ENCODE measurements around the gene NUP153.
"Not testable (repeated sequence)": the region's sequence is repeated elsewhere in the genome, so short reads cannot be mapped to it uniquely, and the experiment has no call there.

NUP153 gene

DNA sequence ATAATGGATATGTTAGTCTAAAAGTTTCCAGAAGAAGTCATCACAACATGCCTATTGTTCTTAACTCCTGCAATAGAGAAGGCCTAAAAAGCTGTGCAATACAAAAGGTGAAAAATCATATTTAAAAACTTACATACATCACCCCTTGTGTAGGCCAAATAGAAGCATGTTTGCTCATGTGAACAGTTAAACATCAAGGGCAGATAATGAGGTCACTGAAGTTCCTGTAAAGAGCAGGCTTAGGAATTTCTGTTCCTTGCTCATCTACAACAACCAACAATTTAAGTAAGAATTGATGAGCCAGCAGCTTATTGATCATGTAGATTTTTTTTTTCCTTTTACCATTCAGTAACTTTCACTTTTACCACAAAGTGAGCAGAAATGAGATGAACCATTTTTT lies 7.5 kb upstream of the NUP153 start:
- Histone ChIP-seq H3K4me3 (ENCODE audit: low read length in 2 of 2) (no peak overlapping the region), H3K27me3 (ENCODE audit: control insufficient read depth in 2 of 2, insufficient read depth in 2 of 2, low read length in 2 of 2) (no peaks in the 10 kb centered on the region), H3K9ac (ENCODE audit: low read depth in 1 of 2, low read length in 2 of 2) (no peak overlapping the region), H3K27ac (ENCODE audit: low read depth in 2 of 2, low read length in 2 of 2) (no peak overlapping the region), H3K9me3 (ENCODE audit: control insufficient read depth in 2 of 2, low read length in 2 of 2) (no peaks in the 10 kb centered on the region), H3K36me3 (ENCODE audit: control insufficient read depth in 2 of 2, insufficient read depth in 2 of 2, low read length in 2 of 2) (no peaks in the 10 kb centered on the region), H3K4me1 (ENCODE audit: control insufficient read depth in 2 of 2, insufficient read depth in 2 of 2, low read length in 2 of 2) (no peaks in the 10 kb centered on the region)

DNA sequence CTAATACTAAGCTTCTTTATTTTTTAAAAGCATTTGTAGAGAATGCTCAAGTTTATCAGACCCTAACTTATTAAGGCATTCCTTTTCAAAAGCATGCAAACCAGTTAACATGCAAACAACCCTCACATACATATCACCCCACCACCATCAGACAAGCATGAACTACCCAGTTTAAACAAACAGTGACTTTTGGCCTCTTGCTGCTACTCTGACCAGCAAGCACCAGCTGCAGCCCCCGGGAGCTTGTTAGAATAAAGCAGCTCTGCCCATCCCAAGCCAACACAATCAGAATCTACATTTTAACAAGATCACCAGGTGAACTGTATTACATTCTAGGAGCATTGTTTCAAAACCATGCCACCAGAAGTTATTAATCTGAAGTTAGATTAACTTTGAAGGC lies 5.9 kb upstream of the NUP153 start:
- no peak overlapping the region for H3K27ac ChIP-seq (ENCODE audit: low read depth in 2 of 2, low read length in 2 of 2)
- H3K4me1 ChIP-seq (ENCODE audit: control insufficient read depth in 2 of 2, insufficient read depth in 2 of 2, low read length in 2 of 2): peaks cover 0 to under 1% of the 10 kb centered on the region in 2 donors
- H3K9ac ChIP-seq (ENCODE audit: low read depth in 1 of 2, low read length in 2 of 2): no peak overlapping the region
- no peaks in the 10 kb centered on the region for H3K36me3 ChIP-seq (ENCODE audit: control insufficient read depth in 2 of 2, insufficient read depth in 2 of 2, low read length in 2 of 2)
- H3K27me3 ChIP-seq (ENCODE audit: control insufficient read depth in 2 of 2, insufficient read depth in 2 of 2, low read length in 2 of 2): no peaks in the 10 kb centered on the region
- no peaks in the 10 kb centered on the region for H3K9me3 ChIP-seq (ENCODE audit: control insufficient read depth in 2 of 2, low read length in 2 of 2)
- no peak overlapping the region for H3K4me3 ChIP-seq (ENCODE audit: low read length in 2 of 2)

DNA sequence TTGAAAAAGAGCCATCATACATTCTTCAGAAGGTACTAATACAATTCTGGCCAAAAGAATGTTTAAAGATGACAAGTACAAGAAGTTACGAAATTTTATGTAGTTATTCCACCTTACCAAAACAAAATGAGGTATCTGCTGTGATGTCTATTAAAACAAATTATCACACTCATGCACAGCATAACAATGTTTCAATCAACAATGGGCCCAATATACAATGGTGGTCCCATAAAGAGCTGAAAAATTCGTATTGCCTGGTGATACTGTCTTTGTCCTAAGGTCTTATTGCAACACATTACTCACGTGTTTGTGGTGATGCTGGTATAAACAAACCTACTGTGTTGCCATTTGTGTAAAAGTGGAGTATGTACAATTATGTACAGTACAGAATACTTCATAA lies 3.6 kb upstream of the NUP153 start:
- no peaks in the 10 kb centered on the region for H3K36me3 ChIP-seq (ENCODE audit: control insufficient read depth in 2 of 2, insufficient read depth in 2 of 2, low read length in 2 of 2)
- H3K27ac ChIP-seq (ENCODE audit: low read depth in 2 of 2, low read length in 2 of 2): no peak overlapping the region
- no peaks in the 10 kb centered on the region for H3K9me3 ChIP-seq (ENCODE audit: control insufficient read depth in 2 of 2, low read length in 2 of 2)
- H3K4me1 ChIP-seq (ENCODE audit: control insufficient read depth in 2 of 2, insufficient read depth in 2 of 2, low read length in 2 of 2): peaks cover 0 to 5% of the 10 kb centered on the region in 2 donors
- no peaks in the 10 kb centered on the region for H3K27me3 ChIP-seq (ENCODE audit: control insufficient read depth in 2 of 2, insufficient read depth in 2 of 2, low read length in 2 of 2)
- no peak overlapping the region for H3K9ac ChIP-seq (ENCODE audit: low read depth in 1 of 2, low read length in 2 of 2)
- H3K4me3 ChIP-seq (ENCODE audit: low read length in 2 of 2): no peak overlapping the region

DNA sequence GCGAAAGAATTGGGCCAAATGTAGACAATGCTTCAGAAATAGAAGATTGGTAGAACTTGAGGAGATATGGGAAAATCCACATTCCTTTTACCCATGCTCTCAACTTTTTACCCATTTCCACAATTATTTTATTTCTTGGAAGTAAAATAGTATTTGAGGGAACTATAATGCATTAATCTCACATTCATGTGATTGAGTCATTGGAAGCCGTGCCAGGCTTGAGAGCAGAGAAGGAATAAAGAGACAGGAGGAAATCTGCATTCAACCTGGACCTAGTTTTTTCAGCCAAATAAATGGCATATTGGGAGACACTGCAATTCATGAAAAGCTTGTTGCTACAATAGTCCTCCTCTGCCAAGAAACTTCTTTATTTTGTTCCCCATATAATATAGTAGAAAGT lies 2.8 kb upstream of the NUP153 start:
- Histone ChIP-seq H3K36me3 (ENCODE audit: control insufficient read depth in 2 of 2, insufficient read depth in 2 of 2, low read length in 2 of 2) (no peaks in the 10 kb centered on the region), H3K27me3 (ENCODE audit: control insufficient read depth in 2 of 2, insufficient read depth in 2 of 2, low read length in 2 of 2) (no peaks in the 10 kb centered on the region), H3K9me3 (ENCODE audit: control insufficient read depth in 2 of 2, low read length in 2 of 2) (no peaks in the 10 kb centered on the region)

DNA sequence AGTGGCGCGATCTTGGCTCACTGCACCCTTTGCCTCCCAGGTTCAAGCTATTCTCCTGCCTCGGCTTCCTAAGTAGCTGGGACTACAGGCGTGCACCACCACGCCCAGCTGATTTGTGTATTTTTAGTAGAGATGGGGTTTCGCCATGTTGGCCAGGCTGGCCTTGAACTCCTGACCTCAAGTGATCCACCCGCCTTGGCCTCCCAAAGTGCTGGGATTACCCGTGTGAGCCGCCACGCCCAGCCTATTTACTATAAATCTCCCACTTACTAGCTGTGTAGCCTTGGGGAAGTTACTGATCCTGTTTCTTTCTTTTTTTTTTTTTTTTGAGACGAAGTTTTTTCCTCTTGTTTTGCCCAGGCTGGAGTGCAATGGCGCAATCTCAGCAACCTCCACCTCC lies 1.3 kb upstream of the NUP153 start:
- not testable (repeated sequence) for H3K9ac ChIP-seq (ENCODE audit: low read depth in 1 of 2, low read length in 2 of 2); H3K9me3 ChIP-seq (ENCODE audit: control insufficient read depth in 2 of 2, low read length in 2 of 2)
- H3K4me1 ChIP-seq (ENCODE audit: control insufficient read depth in 2 of 2, insufficient read depth in 2 of 2, low read length in 2 of 2): peaks cover 4 to 13% of the 10 kb centered on the region in 2 donors

More for the DNA sequence above, 2.8 kb upstream of the NUP153 start:
- Histone ChIP-seq H3K4me1 (ENCODE audit: control insufficient read depth in 2 of 2, insufficient read depth in 2 of 2, low read length in 2 of 2) (peaks cover 0 to 11% of the 10 kb centered on the region in 2 donors), H3K9ac (ENCODE audit: low read depth in 1 of 2, low read length in 2 of 2) (no peak overlapping the region), H3K27ac (ENCODE audit: low read depth in 2 of 2, low read length in 2 of 2) (no peak overlapping the region), H3K4me3 (ENCODE audit: low read length in 2 of 2) (no peak overlapping the region)

DNA sequence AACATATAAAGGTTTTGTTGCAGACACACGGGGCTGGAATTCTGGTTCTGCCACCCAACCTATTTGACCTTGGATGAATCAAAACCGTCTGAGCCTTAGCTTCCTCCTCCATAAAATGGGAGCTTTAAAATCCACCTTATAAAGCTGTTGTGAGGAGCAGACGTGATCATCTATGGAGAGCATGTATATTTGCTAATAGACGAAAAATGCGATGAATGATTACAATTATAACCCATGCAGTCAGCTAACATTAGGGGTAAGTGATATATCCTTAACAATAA lies 586 bp upstream of the NUP153 start:
- Histone ChIP-seq H3K4me3 (ENCODE audit: low read length in 2 of 2) (peak overlapping the region; percentile 83 to 94), H3K27me3 (ENCODE audit: control insufficient read depth in 2 of 2, insufficient read depth in 2 of 2, low read length in 2 of 2) (no peaks in the 10 kb centered on the region), H3K4me1 (ENCODE audit: control insufficient read depth in 2 of 2, insufficient read depth in 2 of 2, low read length in 2 of 2) (peaks cover 4 to 13% of the 10 kb centered on the region in 2 donors), H3K9me3 (ENCODE audit: control insufficient read depth in 2 of 2, low read length in 2 of 2) (no peaks in the 10 kb centered on the region), H3K36me3 (ENCODE audit: control insufficient read depth in 2 of 2, insufficient read depth in 2 of 2, low read length in 2 of 2) (no peaks in the 10 kb centered on the region), H3K9ac (ENCODE audit: low read depth in 1 of 2, low read length in 2 of 2) (peak overlapping the region; percentile 60 to 99), H3K27ac (ENCODE audit: low read depth in 2 of 2, low read length in 2 of 2) (peak overlapping the region; percentile 99)

More for the DNA sequence above, 1.3 kb upstream of the NUP153 start:
- not testable (repeated sequence) for H3K27me3 ChIP-seq (ENCODE audit: control insufficient read depth in 2 of 2, insufficient read depth in 2 of 2, low read length in 2 of 2); H3K4me3 ChIP-seq (ENCODE audit: low read length in 2 of 2); H3K27ac ChIP-seq (ENCODE audit: low read depth in 2 of 2, low read length in 2 of 2); H3K36me3 ChIP-seq (ENCODE audit: control insufficient read depth in 2 of 2, insufficient read depth in 2 of 2, low read length in 2 of 2)

DNA sequence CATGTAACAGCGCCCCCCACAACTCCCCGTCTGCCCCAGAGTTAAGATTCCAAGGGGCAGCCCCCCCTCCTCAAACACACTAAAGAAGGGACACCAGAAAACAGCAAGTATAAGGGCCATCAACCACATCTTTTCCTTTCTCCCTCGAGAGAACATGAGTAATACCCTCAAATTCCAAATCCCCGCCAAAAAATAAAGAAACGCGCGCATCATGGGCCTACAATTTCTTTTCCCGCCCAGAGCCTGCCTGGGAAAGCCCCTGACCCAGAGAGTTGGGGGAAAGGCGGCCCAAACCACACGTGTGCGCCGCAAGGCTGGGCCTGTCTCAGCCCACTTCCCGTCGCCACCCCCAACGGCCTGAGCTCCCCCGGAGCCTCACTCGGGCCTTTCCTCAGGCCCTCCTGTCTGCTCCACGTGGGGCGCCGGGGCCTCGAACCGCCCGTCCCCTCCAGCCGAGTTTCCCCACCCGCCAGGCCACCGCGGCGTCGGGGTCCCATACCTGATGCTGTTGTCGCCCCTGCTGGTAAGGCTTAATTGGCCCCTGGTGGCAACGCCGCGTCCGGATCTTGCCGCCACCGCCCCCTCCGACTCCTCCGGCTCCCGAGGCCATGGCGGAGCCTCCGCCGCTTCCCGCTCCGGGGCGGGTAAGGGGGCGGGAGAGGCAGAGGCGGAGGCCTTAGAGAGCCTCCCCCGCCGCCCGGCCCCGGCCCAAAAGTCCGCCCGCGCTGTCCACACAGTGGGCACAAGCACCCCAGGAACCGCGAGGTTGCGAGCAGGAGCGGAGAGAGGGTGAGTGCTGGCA lies 746 bp downstream of the NUP153 start:
- Histone ChIP-seq H3K9me3 (ENCODE audit: control insufficient read depth in 2 of 2, low read length in 2 of 2) (no peaks in the 10 kb centered on the region), H3K27ac (ENCODE audit: low read depth in 2 of 2, low read length in 2 of 2) (peak overlapping the region; percentile 99), H3K36me3 (ENCODE audit: control insufficient read depth in 2 of 2, insufficient read depth in 2 of 2, low read length in 2 of 2) (no peaks in the 10 kb centered on the region), H3K4me1 (ENCODE audit: control insufficient read depth in 2 of 2, insufficient read depth in 2 of 2, low read length in 2 of 2) (peaks cover 6 to 13% of the 10 kb centered on the region in 2 donors), H3K4me3 (ENCODE audit: low read length in 2 of 2) (peak overlapping the region; percentile 83 to 94), H3K9ac (ENCODE audit: low read depth in 1 of 2, low read length in 2 of 2) (peak overlapping the region; percentile 93 to 99), H3K27me3 (ENCODE audit: control insufficient read depth in 2 of 2, insufficient read depth in 2 of 2, low read length in 2 of 2) (no peaks in the 10 kb centered on the region)

DNA sequence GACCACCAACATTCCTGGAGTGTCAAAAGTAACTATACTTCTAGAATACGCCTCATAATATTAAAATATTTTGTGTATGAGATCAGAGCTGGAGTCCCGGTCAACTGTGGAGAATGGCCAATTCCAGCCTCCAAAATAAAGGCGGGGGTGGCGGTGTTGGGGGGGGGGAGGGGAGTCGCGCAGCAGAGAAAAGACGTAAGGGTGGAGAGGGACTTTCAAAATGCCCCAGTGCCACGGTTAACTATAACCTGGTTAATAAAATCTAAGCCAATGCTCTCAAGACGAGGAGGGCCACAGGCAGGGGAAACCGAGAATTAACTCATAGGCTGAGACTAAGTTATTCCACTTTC lies 1.3 kb downstream of the NUP153 start:
- Histone ChIP-seq H3K9me3 (ENCODE audit: control insufficient read depth in 2 of 2, low read length in 2 of 2) (no peaks in the 10 kb centered on the region), H3K27me3 (ENCODE audit: control insufficient read depth in 2 of 2, insufficient read depth in 2 of 2, low read length in 2 of 2) (no peaks in the 10 kb centered on the region), H3K9ac (ENCODE audit: low read depth in 1 of 2, low read length in 2 of 2) (peak overlapping the region; percentile 93 to 99), H3K4me3 (ENCODE audit: low read length in 2 of 2) (peak overlapping the region; percentile 83 to 94), H3K36me3 (ENCODE audit: control insufficient read depth in 2 of 2, insufficient read depth in 2 of 2, low read length in 2 of 2) (no peaks in the 10 kb centered on the region), H3K4me1 (ENCODE audit: control insufficient read depth in 2 of 2, insufficient read depth in 2 of 2, low read length in 2 of 2) (peaks cover 6 to 13% of the 10 kb centered on the region in 2 donors), H3K27ac (ENCODE audit: low read depth in 2 of 2, low read length in 2 of 2) (peak overlapping the region; percentile 99)

DNA sequence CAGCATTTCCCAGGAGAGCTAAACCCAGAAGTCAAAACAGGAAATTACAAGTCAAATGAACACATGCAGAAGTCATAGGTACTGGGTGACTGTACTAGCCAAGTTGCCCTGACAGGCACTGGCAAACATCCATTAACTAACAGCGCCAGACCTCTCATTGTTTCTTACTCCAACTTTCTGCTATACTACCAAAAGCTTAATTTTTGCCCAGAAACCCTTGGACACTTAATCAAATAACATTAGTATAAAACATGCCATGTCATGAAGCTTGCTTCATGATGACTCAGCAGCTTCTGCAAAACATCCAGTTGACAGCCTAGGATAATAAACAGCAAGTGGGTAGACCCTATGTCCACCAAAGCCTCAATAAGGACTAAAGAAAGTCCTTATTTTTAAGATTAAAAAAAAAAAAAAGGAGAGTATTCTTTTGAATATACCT lies 3.5 kb downstream of the NUP153 start:
- Histone ChIP-seq H3K9me3 (ENCODE audit: control insufficient read depth in 2 of 2, low read length in 2 of 2) (no peaks in the 10 kb centered on the region), H3K9ac (ENCODE audit: low read depth in 1 of 2, low read length in 2 of 2) (no peak overlapping the region), H3K27ac (ENCODE audit: low read depth in 2 of 2, low read length in 2 of 2) (no peak overlapping the region), H3K4me1 (ENCODE audit: control insufficient read depth in 2 of 2, insufficient read depth in 2 of 2, low read length in 2 of 2) (peaks cover 6 to 13% of the 10 kb centered on the region in 2 donors), H3K36me3 (ENCODE audit: control insufficient read depth in 2 of 2, insufficient read depth in 2 of 2, low read length in 2 of 2) (no peaks in the 10 kb centered on the region), H3K4me3 (ENCODE audit: low read length in 2 of 2) (no peak overlapping the region), H3K27me3 (ENCODE audit: control insufficient read depth in 2 of 2, insufficient read depth in 2 of 2, low read length in 2 of 2) (no peaks in the 10 kb centered on the region)

DNA sequence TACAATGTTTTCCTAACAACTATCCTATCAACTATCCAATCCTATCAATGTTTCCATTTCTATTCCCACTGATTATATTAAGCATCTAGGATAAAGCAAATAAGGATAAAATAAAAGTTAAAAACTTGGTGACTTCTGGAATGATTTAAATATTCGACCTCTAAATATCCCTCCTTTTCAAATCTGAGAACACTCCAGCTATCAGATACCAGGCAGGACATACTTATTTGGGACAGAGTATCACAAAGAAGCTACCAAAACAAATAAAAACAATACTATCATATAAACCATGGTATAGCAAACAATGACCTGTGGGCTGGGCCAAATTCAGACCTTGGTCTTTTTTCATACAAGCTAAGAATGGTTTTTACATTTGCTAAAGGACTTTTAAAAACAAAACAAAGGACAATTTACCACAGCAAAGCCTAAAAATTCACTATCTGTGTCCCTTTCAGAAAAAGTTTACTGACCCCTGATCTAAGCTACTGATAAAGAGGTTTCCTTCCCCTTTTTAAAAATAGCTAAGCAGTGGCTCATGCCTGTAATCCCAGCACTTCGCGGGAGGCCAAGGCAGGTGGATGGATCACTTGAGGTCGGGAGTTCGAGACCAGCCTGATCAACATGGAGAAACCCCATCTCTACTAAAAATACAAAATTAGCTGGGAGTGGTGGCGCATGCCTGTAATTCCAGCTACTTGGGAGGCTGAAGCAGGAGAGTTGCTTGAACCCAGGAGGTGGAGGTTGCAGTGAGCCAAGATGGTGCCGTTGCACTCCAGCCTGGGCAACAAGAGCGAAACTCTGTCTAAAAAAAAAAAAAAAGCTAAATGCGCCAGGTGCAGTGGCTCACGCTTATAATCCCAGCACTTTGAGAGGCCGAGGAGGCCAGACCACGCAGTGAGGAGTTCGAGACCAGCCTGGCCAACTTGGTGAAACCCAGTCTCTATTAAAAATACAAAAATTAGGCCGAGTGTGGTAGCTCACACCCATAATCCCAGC lies 6.0 kb downstream of the NUP153 start:
- no peak overlapping the region for H3K27ac ChIP-seq (ENCODE audit: low read depth in 2 of 2, low read length in 2 of 2)
- H3K9me3 ChIP-seq (ENCODE audit: control insufficient read depth in 2 of 2, low read length in 2 of 2): no peaks in the 10 kb centered on the region
- no peaks in the 10 kb centered on the region for H3K27me3 ChIP-seq (ENCODE audit: control insufficient read depth in 2 of 2, insufficient read depth in 2 of 2, low read length in 2 of 2)
- no peak overlapping the region for H3K9ac ChIP-seq (ENCODE audit: low read depth in 1 of 2, low read length in 2 of 2)
- no peaks in the 10 kb centered on the region for H3K36me3 ChIP-seq (ENCODE audit: control insufficient read depth in 2 of 2, insufficient read depth in 2 of 2, low read length in 2 of 2)
- H3K4me1 ChIP-seq (ENCODE audit: control insufficient read depth in 2 of 2, insufficient read depth in 2 of 2, low read length in 2 of 2): peaks cover 6 to 9% of the 10 kb centered on the region in 2 donors
- no peak overlapping the region for H3K4me3 ChIP-seq (ENCODE audit: low read length in 2 of 2)
